HG03439 (cell line): ENCODE measurements around the gene MYL5.
"Not testable (repeated sequence)": the region's sequence is repeated elsewhere in the genome, so short reads cannot be mapped to it uniquely, and the experiment has no call there.

ENCODE experiments used
- ATAC-seq: cut with Tn5 transposase; IDR thresholded peaks from one replicate; pipeline ENCODE4 v1.9.1; 2021; ENCODE audit warnings: mild to moderate bottlenecking, moderate library complexity; ENCODE audit not compliant: unreplicated experiment

The MYL5 gene

DNA sequence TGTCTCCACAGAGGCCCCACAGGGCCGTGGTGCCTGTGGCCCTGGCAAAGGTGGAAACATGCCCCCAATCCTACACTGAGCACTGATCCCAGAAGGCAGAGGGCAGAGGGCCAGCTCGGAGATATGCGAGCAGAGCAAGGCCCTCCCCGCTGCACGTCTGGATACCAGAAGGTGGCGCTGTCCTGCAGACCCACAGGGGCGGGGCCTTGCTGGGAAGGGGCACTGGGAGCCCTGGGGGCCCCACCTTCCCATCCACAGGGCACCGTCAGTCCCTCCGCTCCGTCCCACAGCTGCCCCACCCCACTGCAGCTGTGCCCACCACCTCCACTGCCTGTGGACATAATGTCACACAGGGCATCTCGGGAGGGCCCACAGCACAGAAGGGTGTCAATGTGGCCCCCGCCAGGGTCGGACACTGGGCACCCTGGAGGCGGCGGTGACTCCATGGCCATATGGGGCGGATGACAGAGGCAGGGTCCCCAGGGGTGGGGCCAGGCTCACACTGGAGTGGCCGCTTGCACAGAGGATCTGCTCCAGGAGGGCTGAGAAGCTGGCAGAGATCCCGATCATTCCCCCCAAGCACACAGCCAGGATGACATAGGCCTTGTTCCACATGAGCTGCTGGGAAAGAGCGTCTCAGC lies 9.8 kb downstream of the MYL5 start:
- ATAC-seq, result no peak

GRCh38 chr4:684623-685327 lies 10.4 kb downstream of the MYL5 start:
- ATAC-seq, result no peak

- ATAC-seq, result no peak
Observed at GRCh38 chr4:685679-686412, 11.5 kb downstream of the MYL5 start.

DNA sequence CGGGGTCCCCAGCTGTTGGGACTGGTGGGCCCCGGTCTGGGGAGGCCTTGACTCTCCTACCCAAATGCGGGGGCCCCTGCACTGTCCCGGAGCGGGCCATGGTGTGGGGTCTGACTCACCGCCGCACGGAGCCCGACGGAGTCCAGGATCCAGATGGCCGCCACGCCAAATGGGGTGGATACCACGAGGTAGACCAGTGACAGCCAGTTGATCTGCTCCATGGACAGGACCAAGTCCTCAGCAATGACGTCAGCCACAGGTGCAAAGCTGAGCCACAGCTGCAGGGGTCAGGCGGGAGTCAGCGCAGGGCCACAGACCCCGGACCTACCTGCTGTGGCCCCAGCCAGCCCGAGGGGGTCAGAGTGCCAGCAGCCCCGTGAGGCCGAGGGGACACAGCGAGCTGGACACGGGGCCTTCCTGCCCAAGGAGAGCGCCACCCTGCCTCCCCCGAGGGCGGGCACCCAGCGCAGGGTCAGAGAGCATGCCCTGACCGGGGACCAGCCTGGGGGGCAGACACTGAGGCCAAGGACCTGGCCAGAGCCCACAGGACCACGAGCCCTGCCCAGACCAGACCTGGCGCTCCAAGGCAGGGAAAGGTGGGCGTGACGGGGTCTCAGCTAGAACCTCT lies 12.2 kb downstream of the MYL5 start:
- no peak for ATAC-seq

DNA sequence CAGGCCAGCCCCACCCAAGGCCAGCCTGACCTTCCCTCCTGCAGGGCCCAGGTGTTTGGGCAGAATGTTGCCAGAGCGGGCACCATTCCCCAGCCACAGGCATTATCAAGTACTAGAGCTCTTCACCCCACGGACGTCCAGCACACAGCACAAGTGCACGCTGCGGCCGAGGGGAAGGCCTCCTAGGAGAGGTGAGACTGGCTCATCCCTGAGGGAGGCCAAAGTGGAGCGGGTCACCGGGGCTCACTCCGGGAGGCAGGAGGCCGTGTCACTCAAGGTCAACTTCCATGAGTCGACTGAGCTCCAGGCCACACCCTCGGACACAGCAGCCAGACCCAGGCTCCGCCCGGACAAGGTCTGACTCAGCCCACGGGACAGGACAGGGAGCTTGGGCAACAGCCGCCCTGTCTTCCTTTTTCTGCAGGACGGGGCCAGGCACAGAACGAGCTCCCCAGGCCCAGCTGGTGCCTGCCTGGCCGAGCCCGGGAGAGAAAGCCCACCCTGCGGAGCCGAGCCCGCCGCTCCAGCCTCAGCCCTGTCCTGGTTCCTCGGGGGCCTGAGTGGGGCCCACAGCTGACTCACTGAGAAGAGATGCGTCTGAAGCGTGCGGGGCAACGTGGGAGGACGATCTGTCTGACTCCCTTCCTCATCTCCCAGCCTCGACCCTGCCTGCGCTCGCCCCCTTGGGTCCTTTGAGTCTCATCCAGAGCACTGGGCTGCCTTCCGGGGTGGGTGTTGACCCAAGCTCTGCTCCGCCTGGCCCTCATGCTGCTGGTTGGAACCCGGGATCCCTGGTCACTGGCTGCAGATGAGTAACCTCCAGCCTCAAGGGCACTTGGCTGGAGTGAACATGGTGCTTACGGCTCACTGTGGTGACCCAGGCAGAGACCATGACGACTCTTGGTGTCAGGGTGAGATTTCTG lies 13.0 kb downstream of the MYL5 start:
- no peak for ATAC-seq

- ATAC-seq, result no peak
Observed at GRCh38 chr4:687971-688853, 13.9 kb downstream of the MYL5 start.

- no peak for ATAC-seq
Observed at GRCh38 chr4:688854-689681, 14.7 kb downstream of the MYL5 start, which contains the start of gene SLC49A3. SLC49A3 (minus strand) TSS chr4:689151; CDS start chr4:689127, 24 bp downstream.

DNA sequence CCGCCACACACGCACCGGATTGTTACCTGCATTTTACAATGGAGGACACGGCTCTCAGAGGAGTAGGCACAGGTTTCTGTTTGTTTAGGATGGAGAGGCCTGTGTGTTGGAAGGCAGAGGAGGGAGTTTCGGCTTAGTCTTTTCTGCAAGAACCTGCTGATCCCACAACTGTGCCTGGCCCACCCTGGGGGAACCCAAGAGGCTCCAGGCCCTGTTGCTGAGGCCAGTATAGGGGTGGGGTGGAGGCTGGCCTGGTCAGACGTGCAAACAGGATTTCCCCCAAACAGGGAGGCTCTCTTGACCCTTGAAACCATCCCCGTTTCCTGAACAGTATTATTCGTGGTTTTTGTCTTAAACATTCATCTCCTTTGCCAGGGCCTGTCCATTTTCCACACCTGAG lies 15.4 kb downstream of the MYL5 start:
- ATAC-seq, result no peak

GRCh38 chr4:692771-693554 lies 18.6 kb downstream of the MYL5 start:
- no peak for ATAC-seq

DNA sequence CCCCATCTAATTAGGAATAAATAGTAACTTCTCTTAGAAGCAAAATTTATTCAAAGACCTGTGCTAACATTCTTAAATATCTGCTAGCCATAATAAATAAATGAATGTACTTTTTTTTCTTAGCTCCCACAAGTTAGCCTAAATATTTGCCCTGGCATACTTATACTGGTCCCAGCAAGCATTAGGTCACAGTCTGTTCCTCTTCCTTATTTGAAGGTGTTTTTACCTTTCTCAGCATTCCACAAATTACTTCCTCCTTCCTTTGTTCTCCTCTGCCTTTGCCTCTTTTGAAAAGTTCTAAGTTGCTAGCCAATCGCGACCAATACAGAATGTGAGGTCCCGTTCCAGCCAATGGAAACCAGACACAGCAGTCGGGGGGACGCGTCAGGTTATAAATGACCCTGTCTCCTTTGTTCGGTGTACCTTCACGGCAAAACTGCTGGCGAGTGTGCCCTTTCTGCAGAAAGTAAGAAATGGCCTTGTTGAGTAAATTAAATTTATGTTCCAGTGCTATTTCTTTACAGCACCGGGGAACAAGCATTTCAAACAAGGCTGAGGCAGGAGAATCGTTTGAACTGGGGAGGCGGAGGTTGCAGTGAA lies 20.1 kb downstream of the MYL5 start:
- not testable (repeated sequence) for ATAC-seq

GRCh38 chr4:699816-700580 lies 25.7 kb downstream of the MYL5 start:
- ATAC-seq, result no peak

DNA sequence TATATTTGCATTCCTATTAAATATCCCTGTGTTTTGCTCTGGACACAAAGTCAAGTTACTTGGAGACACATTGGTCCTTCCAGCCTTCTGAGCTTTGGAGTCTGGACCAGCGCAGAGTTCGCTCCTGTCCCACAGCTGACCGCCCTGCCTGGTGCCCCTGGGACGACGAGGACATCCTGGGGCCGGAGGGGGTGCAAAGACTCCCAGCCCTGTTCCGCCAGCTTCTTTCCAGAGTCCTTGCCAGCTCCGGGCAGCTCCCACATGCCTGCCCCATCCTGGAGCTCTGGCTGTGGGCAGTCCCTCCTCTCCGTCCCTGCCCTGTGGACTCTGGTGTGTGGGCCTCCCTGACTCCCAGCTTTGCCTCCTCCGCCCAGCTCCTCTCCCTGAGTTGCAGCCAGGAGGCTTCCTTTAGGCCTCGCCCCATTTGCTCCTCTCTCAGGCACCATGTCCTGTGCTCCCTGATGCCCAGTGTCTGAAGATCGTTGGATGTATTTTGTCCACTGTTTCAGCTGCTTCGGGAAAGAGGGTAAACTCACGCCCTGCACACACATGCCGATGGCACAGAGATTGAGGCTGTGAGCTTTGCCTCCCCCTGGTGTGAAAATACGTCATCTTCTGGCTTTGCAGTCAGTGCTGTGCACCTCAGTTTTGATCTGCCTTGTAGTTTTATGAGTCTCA lies 26.4 kb downstream of the MYL5 start:
- ATAC-seq, result no peak

DNA sequence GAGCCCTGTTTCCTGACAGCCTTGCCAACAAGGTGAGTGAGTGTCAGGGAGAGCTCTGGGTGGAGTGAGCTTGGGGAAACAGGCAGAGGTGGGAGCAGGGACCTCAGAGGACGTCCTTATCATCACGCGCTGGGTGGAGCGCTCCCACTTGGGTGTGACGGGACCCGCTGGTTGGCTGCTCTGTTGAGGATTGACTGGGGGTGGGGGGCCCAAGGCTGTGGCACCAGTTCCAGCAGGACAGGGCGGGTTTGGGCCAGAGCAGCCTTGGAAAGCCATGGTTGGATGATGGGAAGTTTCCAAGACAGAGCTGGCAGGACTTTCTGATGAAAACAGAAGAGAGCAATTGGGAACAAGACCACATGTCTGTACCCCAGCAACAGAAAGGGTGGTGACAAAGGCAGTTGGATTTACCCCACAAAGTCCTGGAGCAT lies 28.3 kb downstream of the MYL5 start:
- no peak for ATAC-seq

- ATAC-seq, result no peak
Observed at GRCh38 chr4:703336-704197, 29.2 kb downstream of the MYL5 start.
